HUES48 (cell line): Measurements from ENCODE around the gene FMNL1.

Experiments used
- H3K27ac ChIP-seq: one replicate; pipeline ENCODE4 v1.7.0; 2013; ENCODE audit warnings: low read depth, low read length, inconsistent platforms
- H3K27me3 ChIP-seq: 2 replicates; pipeline ENCODE4 v1.6.1; 2013; ENCODE audit warnings: mild to moderate bottlenecking, low read length; ENCODE audit not compliant: control insufficient read depth, insufficient read depth
- H3K36me3 ChIP-seq: 2 replicates; pipeline ENCODE4 v1.6.1; 2013; ENCODE audit warnings: low read length; ENCODE audit not compliant: control insufficient read depth, insufficient read depth
- H3K4me1 ChIP-seq: 2 replicates; pipeline ENCODE4 v1.6.1; 2013; ENCODE audit warnings: mild to moderate bottlenecking, low read length; ENCODE audit not compliant: control insufficient read depth, insufficient read depth
- H3K4me3 ChIP-seq: 2 replicates; pipeline ENCODE4 v1.5.1; 2013; ENCODE audit warnings: mild to moderate bottlenecking, low read depth, low read length
- H3K9ac ChIP-seq: 2 replicates; pipeline ENCODE4 v1.6.1; 2013; ENCODE audit warnings: mild to moderate bottlenecking, low read depth, low read length, moderate library complexity
- H3K9me3 ChIP-seq: 2 replicates; pipeline ENCODE4 v1.6.1; 2013; ENCODE audit warnings: low read length; ENCODE audit not compliant: control insufficient read depth, insufficient read depth

FMNL1 gene

DNA sequence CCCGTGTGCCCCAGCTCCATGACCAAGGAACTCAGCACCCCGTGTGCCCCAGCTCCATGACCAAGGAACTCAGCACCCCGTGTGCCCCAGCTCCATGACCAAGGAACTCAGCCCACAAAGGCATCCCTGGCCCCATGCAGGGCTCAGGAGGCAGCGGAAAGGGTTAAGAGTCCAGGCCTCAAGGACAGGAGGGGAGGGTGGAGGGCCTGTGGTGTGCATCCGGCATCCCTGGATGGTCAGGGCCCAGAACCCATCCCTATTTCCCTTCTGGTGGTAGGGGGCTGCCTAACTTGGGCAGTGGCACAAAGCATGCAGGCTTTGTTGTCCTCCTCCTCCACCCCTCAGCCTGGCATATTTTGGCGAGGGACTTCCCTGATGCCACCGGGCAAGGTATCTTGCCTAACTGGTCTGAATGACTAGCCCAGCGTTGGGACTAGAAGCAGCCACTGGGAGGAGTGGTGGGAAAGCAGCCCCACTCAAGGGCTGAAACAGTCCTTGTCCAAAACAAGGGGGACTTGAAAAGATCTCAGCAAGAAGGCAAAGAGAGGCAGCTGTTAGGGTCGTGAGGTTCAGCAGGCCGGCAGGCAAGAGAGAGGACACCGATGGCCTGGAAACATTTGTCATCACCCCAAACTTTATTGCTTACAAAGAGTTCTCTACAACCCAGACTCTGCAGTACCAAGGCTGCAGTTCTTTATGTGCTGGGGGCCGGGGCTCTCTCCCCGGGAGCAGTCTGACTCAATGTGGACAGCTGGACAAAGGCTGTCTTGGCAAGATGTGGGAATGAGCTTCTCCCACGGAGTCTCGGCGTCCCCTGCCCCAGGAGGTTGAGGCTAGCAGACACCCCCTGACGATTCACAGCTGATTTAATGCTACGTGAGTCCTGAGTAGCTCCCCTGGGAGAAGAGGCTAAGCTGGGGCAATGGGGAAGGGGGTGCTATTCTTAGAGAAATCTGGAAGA, 41.1 kb downstream of the FMNL1 start:
- peaks cover 26% of the 10 kb centered on the region for H3K36me3 ChIP-seq
- H3K9ac ChIP-seq = peak overlapping the region; percentile 51; the same call in 1 of the 2 replicates
- peaks cover 9% of the 10 kb centered on the region for H3K4me1 ChIP-seq
- H3K27ac ChIP-seq = no peak overlapping the region
- H3K9me3 ChIP-seq = no peaks in the 10 kb centered on the region
- H3K4me3 ChIP-seq = peak overlapping the region; percentile 60
- H3K27me3 ChIP-seq = peaks cover 13% of the 10 kb centered on the region

DNA sequence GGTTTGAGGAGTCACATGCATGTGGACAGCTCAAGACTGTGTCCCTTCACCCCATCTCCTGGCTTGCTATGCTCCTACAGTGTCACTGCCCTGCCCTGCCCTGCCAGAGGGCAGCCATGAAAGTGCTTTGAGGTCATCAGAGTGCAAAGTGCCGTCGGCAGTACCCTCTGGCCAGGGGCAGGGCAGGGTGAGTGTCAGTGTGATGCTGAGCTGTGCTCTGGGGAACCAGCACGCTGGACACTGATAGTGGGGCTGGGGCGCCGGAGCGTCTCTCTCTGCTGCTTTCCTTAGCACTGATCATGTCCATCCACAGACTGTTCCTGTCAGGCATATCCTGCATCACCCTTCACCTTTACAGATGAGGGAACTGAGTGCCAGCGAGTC, 41.8 kb downstream of the FMNL1 start:
- Histone ChIP-seq H3K27me3 (peaks cover 13% of the 10 kb centered on the region), H3K4me3 (no peak overlapping the region), H3K4me1 (peaks cover 9% of the 10 kb centered on the region), H3K9me3 (no peaks in the 10 kb centered on the region), H3K27ac (no peak overlapping the region), H3K9ac (no peak overlapping the region), H3K36me3 (peaks cover 33% of the 10 kb centered on the region)

GRCh38 chr17:45264430-45264829, 42.7 kb downstream of the FMNL1 start:
- peaks cover 9% of the 10 kb centered on the region for H3K4me1 ChIP-seq
- H3K9ac ChIP-seq = no peak overlapping the region
- H3K27me3 ChIP-seq = peaks cover 13% of the 10 kb centered on the region
- no peak overlapping the region for H3K27ac ChIP-seq
- H3K9me3 ChIP-seq = no peaks in the 10 kb centered on the region
- H3K36me3 ChIP-seq = peaks cover 42% of the 10 kb centered on the region
- no peak overlapping the region for H3K4me3 ChIP-seq

DNA sequence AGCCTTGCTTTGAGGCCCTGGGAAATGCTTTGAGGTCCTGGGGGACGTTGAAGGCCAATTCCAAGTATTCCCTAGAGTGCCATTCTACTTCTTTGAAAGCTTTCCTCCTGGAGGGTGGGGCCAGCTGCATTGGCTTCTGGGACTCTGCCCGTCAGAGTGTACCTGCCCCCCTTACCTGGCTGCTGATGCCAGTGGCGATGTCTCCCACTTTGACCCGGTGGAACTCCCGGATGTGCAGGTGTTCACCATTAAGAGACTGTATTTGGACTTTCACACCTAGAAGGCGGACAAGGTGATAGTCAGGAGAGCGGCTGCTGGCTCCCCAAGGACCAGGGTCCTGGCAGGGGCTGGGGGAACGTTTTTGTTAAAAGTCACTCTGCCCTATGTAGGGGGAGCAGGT, 43.3 kb downstream of the FMNL1 start:
- Histone ChIP-seq H3K27me3 (peaks cover 13% of the 10 kb centered on the region), H3K9ac (no peak overlapping the region), H3K4me1 (peaks cover 9% of the 10 kb centered on the region), H3K27ac (no peak overlapping the region), H3K4me3 (no peak overlapping the region), H3K9me3 (no peaks in the 10 kb centered on the region), H3K36me3 (peaks cover 47% of the 10 kb centered on the region)

GRCh38 chr17:45265821-45266220, 44.1 kb downstream of the FMNL1 start:
- Histone ChIP-seq H3K9ac (no peak overlapping the region), H3K27me3 (peaks cover 7% of the 10 kb centered on the region), H3K27ac (no peak overlapping the region), H3K4me1 (peaks cover 9% of the 10 kb centered on the region), H3K36me3 (peaks cover 51% of the 10 kb centered on the region), H3K9me3 (no peaks in the 10 kb centered on the region), H3K4me3 (no peak overlapping the region)

GRCh38 chr17:45266372-45266926, 44.8 kb downstream of the FMNL1 start:
- no peak overlapping the region for H3K9ac ChIP-seq
- peaks cover 51% of the 10 kb centered on the region for H3K36me3 ChIP-seq

DNA sequence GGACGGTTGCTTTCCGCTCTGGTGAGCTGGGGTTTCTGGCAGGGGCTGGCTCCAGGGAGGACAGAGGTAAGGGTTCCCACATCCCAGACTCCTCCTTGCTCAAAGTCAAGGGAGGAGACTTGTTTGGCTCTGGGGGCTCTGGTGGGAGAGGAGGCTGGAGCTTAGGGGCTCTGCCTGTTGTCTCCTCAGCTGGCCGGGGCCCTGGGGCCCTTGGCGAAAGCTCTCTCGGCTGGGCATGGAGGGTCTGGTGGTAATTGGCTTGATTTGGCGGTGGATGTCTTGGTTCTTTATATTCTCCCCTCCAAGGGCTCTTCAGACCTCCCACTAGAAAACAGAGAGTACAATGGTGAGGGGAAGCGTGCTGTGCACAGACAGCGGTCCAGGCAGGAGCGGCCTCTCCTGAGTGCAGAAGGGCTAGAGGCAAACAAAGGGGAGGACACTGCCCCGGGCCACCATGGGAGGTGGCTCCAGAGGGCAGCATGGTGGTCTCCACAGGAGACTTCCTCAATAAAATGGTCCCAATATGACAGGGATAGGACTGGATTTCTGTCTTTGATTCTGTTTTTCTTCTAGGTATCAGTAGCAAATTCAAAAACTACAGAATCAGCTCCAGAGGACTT, 45.9 kb downstream of the FMNL1 start:
- Histone ChIP-seq H3K27me3 (no peaks in the 10 kb centered on the region), H3K9me3 (no peaks in the 10 kb centered on the region), H3K4me3 (no peak overlapping the region), H3K27ac (no peak overlapping the region), H3K4me1 (peaks cover 1% of the 10 kb centered on the region; the same call in 1 of the 2 replicates), H3K36me3 (peaks cover 51% of the 10 kb centered on the region), H3K9ac (no peak overlapping the region)

More at GRCh38 chr17:45266372-45266926, 44.8 kb downstream of the FMNL1 start:
- no peak overlapping the region for H3K4me3 ChIP-seq
- peaks cover 6% of the 10 kb centered on the region for H3K4me1 ChIP-seq
- peaks cover under 1% of the 10 kb centered on the region; the same call in 1 of the 2 replicates for H3K27me3 ChIP-seq
- H3K27ac ChIP-seq = no peak overlapping the region
- H3K9me3 ChIP-seq = no peaks in the 10 kb centered on the region

DNA sequence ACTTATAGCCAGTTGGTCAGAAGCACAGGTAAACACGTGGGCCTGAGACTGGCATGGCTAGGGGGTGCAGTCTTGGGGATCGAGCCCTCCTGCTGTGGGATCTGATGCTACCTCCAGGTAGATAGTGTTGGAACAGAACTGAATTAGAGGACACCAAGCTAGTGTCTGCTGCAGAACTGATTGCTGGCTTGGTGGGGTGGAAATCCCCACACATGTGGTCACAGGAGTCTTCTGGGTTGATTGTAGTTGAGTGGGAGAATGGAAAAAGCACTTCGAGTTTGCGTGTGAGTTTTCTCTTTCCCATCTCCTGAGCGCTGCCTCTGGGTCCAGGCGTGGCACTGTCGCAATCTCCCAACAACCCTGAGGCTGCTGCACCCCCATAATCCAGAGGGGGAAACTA, 48.2 kb downstream of the FMNL1 start:
- Histone ChIP-seq H3K4me3 (no peak overlapping the region), H3K4me1 (no peaks in the 10 kb centered on the region), H3K9me3 (no peaks in the 10 kb centered on the region), H3K9ac (no peak overlapping the region), H3K27me3 (no peaks in the 10 kb centered on the region), H3K36me3 (peaks cover 49% of the 10 kb centered on the region), H3K27ac (no peak overlapping the region)

GRCh38 chr17:45270828-45271418, 49.2 kb downstream of the FMNL1 start:
- no peak overlapping the region for H3K27ac ChIP-seq
- peaks cover 44% of the 10 kb centered on the region for H3K36me3 ChIP-seq
- no peak overlapping the region for H3K9ac ChIP-seq
- no peaks in the 10 kb centered on the region for H3K9me3 ChIP-seq
- H3K27me3 ChIP-seq = no peaks in the 10 kb centered on the region
- H3K4me1 ChIP-seq = no peaks in the 10 kb centered on the region
- no peak overlapping the region for H3K4me3 ChIP-seq

DNA sequence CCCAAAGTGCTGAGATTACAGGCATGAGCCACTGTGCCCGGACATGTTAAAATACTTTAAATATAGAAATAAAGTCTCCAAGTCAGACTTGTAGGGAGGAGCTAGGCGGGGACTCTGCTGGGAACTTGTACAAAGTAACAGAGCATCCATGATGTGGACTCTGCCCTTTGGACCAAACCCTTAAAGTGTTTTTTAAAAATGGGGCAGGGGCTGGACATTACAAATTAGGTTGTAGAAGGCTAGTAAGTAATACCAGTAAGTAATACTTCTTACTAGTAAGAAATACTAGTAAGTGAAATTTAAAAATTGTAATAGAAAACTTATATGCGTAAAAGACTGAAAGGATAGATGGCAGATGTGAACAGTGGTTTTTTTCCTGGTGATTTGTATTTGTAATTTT, 49.9 kb downstream of the FMNL1 start:
- H3K36me3 ChIP-seq = peaks cover 44% of the 10 kb centered on the region
- no peaks in the 10 kb centered on the region for H3K9me3 ChIP-seq
- no peaks in the 10 kb centered on the region for H3K4me1 ChIP-seq
- no peaks in the 10 kb centered on the region for H3K27me3 ChIP-seq
- H3K27ac ChIP-seq = no peak overlapping the region
- H3K9ac ChIP-seq = no peak overlapping the region
- no peak overlapping the region for H3K4me3 ChIP-seq
